Measurements from ENCODE around the gene SLC26A11.

Gene SLC26A11

DNA sequence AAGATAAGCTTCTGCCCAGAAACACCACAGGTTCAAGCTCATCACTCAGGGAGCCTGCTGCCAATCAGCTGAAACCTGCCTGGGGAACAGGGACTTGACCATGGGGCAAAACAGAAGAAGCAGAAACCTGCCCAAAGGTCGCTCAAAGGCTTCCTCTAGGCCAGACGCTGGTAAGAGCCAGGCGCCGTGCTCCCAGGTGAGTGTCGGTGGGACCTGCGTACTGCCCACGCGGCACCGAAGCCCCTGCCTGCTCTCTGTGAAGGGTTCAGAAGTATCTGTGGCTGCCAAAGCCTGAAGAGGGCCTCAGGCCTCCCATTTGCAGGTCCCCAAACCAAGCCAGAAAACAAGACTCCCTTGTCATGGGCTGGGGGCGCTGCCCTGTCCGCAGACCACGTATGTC lies 10.5 kb upstream of the SLC26A11 start:
- H3K4me3 ChIP-seq (ENCODE audit: low read depth, low read length): no peak overlapping the region
- no peak for DNase-seq (ENCODE audit: low read depth)
- in situ Hi-C loops (cut with HindIII; ENCODE audit: low sequenced_read_pairs): no loop called here

DNA sequence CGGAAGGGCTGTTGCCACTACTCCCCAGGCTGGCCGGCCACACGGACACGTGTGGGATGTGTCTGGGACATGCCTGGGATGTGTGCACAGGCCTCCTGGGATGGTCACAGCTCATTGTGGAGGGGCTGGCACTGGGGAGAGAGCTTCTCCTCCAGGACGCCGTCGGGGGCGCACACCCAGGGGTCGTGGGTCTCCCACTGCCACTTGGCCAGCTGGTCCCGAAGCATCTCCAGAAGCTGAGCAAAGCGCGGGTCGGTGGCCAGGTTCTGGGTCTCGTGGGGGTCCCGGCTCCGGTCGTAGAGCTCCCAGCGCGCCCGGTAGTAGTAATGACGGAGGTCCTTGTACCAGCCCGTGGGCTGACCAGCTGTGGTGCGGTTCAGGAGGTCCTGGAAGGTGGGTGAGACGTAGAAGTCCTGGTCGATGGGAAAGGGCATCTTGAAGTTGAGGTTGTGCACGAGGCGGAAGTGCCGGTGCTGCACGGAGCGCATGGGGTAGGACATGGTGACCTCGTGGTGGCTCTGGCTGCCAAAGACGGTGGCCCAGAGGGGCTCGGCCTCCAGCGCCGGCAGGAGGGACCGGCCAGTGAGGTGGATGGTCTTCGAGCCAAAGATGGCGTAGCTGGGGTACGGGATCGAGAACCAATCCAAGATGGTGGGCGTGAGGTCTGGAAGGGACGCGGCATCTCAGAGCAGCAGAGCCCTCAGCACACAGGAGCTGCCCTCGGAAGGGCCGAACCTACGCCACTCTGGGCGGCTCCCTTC lies 9.7 kb upstream of the SLC26A11 start:
- H3K4me3 ChIP-seq (ENCODE audit: low read depth, low read length): no peak overlapping the region
- DNase-seq (ENCODE audit: low read depth): no peak
- in situ Hi-C loops (cut with HindIII; ENCODE audit: low sequenced_read_pairs): no loop called here
- TF ChIP-seq, protein P1, sequence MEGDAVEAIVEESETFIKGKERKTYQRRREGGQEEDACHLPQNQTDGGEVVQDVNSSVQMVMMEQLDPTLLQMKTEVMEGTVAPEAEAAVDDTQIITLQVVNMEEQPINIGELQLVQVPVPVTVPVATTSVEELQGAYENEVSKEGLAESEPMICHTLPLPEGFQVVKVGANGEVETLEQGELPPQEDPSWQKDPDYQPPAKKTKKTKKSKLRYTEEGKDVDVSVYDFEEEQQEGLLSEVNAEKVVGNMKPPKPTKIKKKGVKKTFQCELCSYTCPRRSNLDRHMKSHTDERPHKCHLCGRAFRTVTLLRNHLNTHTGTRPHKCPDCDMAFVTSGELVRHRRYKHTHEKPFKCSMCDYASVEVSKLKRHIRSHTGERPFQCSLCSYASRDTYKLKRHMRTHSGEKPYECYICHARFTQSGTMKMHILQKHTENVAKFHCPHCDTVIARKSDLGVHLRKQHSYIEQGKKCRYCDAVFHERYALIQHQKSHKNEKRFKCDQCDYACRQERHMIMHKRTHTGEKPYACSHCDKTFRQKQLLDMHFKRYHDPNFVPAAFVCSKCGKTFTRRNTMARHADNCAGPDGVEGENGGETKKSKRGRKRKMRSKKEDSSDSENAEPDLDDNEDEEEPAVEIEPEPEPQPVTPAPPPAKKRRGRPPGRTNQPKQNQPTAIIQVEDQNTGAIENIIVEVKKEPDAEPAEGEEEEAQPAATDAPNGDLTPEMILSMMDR (IDR thresholded peaks at IDR 0.05; ENCODE audit: low read depth, low read length, missing control alignments): no peak

More for the DNA sequence above, 10.5 kb upstream of the SLC26A11 start:
- TF ChIP-seq, protein P1 (IDR thresholded peaks at IDR 0.05; ENCODE audit: low read depth, low read length, missing control alignments): no peak

DNA sequence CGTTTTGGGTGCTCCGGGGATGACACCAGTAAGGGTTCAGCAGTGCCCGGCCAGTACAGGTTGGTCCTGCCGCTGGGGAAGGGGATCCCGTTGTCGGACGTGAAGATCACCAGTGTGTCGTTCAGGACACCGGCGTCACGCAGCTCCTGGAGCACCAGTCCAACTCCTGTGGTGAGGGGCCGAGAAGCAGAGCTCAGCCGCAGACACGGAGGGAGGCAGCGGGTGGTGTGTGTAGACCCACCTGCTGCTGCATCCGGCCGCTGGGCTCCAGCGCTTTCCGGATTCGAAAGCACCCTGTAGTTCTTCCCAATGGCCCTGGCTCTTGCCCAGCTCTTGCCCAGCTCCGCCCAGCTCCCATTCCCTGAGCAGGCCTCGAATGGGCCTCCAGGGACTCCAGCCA lies 8.1 kb upstream of the SLC26A11 start:
- in situ Hi-C loops (cut with HindIII; ENCODE audit: low sequenced_read_pairs): no loop called here
- no peak overlapping the region for H3K4me3 ChIP-seq (ENCODE audit: low read depth, low read length)
- DNase-seq (ENCODE audit: low read depth): no peak
- TF ChIP-seq, protein P1 (IDR thresholded peaks at IDR 0.05; ENCODE audit: low read depth, low read length, missing control alignments): no peak

DNA sequence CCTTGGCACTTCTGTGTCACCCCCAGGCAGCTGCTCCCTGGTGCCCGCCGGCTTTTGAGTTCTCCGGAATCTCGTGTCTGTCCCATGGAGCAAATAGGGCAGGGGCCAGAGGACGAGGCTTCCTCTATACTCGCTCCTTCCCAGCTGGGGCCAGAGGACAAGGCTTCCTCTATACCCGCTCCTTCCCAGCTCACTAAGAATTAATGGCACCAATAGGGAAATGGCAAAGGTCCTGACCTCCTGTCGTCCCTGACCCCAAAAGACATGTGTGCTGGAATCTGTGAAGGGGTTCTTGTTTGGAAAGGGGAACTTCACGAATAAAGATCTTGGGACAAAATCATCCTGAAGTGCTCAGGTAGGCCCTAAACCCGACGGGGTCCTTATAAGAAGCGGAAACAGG lies 7.7 kb upstream of the SLC26A11 start:
- TF ChIP-seq, protein P1 (IDR thresholded peaks at IDR 0.05; ENCODE audit: low read depth, low read length, missing control alignments): no peak
- DNase-seq (ENCODE audit: low read depth): no peak
- in situ Hi-C loops (cut with HindIII; ENCODE audit: low sequenced_read_pairs): no loop called here
- H3K4me3 ChIP-seq (ENCODE audit: low read depth, low read length): no peak overlapping the region

DNA sequence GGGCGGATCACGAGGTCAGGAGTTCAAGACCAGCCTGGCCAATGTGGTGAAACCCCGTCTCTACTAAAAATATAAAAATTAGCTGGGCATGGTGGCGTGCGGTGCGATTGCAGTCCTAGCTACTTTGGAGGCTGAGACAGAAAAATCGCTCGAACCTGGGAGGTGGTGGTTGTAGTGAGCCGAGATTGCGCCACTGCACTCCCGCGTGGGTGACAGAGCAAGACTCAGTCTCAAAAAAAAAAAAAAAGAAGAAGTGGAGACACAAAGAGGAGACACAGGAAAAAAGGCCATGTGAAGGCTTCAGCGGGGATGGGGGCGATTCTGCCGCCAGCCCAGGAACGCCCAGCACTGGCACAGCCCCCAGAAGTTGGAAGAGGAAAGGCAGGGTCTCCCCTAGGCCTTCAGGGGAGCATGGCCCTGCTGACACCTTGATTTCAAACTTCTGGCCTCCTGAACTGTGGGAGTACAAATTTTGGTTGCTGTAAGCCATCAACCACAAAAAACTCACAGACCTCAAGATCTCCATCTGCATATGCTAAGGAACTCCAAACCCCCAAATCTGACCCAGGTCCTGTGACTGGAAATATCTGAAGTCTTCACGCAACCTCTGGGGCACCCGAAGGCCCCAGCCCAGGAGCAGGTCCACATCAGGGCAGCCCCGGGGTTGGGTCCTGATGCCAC lies 7.1 kb upstream of the SLC26A11 start:
- no peak overlapping the region for H3K4me3 ChIP-seq (ENCODE audit: low read depth, low read length)
- in situ Hi-C loops (cut with HindIII; ENCODE audit: low sequenced_read_pairs): no loop called here
- TF ChIP-seq, protein P1 (IDR thresholded peaks at IDR 0.05; ENCODE audit: low read depth, low read length, missing control alignments): no peak
- no peak for DNase-seq (ENCODE audit: low read depth)

DNA sequence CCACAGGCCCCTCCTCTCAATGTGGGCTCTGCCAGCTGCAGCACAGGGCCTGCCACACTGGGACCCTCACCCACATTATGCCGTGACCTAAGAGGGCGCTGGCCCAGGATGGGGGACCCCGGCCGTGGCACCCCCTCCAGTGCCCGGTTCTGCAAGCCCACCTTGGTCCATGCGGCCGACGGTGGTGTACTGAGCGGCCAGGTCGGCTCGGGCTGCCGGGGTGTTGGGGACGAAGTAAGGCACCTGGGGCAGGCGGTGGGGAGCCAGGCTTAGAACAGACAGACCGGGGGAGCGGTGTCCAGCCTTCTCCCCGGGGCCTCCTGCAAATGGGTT lies 6.6 kb upstream of the SLC26A11 start:
- no peak for DNase-seq (ENCODE audit: low read depth)
- H3K4me3 ChIP-seq (ENCODE audit: low read depth, low read length): no peak overlapping the region
- TF ChIP-seq, protein P1 (IDR thresholded peaks at IDR 0.05; ENCODE audit: low read depth, low read length, missing control alignments): no peak
- in situ Hi-C loops (cut with HindIII; ENCODE audit: low sequenced_read_pairs): no loop called here
